ENCODE results near the gene GLI2. TPM values are rescaled to one million over a fixed set of nuclear protein-coding genes. Genes with fewer than 3 reads are reported as not detected.
A peak's percentile ranks its signal among the peaks of the same experiment; 100 is the strongest.

GLI2 gene
- 33.2 and 34.2 TPM in 2 replicates for total RNA-seq
- long read RNA-seq, partial matches to known transcripts = 0 of 9 reads
- long read RNA-seq, other reads (novel, unspliced or antisense) = 9 of 9 reads

DNA sequence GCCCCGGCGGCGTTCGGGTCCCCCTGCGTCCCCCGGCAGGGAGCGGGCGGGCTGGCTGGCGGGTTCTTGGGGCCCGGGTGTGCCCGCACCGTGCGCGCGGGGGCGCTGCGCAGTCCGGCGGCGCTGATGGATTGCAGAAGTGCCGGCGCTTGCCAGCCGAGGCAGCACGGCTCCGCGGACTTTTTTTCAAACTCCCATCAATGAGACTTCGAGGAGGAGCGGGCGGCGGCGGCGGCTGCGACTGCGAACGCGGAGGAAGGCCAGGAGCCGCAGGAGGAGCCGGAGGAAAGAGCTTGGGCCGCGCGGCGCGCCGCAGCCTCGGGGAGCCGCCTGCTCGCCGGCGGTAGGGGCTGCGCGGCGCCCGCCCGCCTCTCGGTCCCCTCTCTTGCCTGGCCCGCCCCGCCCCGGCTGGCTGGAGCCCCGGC lies at the start of gene GLI2:
Gene GLI2, plus strand, starts transcription at position 123 of the 425 bp plus-strand sequence. CDS start 61,453 bp downstream, outside the sequence.
- Mint-ChIP-seq H3K36me3 (ENCODE audit: unreplicated experiment) (no peaks in the 10 kb centered on the region), H3K4me1 (ENCODE audit: unreplicated experiment) (peaks cover 53% of the 10 kb centered on the region)

DNA sequence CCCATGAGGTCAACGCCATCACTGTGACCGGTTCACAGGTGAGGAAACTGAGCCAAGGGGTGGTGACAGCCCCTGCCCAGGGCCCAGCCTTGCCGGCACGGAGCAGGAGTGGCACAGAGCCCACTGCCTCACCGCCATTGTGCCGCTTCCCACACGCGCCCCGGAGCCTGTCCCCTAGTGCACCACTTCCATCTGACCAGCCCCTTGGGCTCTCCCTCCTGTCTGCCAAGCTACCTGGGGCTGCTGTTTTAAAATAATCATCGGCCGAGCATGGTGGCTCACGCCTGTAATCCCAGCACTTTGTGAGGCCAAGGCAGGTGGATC lies 49.7 kb upstream of the GLI2 start:
- no peak for DNase-seq (ENCODE audit: extremely low spot score, unreplicated experiment)
- Mint-ChIP-seq H3K4me1 (ENCODE audit: unreplicated experiment) (peaks cover 3% of the 10 kb centered on the region), H3K9me3 (ENCODE audit: unreplicated experiment) (no peaks in the 10 kb centered on the region), H3K27ac (ENCODE audit: unreplicated experiment) (no peak overlapping the region), H3K36me3 (ENCODE audit: unreplicated experiment) (no peaks in the 10 kb centered on the region), H3K27me3 (ENCODE audit: unreplicated experiment) (peaks cover 51% of the 10 kb centered on the region), H3K4me3 (ENCODE audit: unreplicated experiment) (no peak overlapping the region)
- TF ChIP-seq, protein P1, sequence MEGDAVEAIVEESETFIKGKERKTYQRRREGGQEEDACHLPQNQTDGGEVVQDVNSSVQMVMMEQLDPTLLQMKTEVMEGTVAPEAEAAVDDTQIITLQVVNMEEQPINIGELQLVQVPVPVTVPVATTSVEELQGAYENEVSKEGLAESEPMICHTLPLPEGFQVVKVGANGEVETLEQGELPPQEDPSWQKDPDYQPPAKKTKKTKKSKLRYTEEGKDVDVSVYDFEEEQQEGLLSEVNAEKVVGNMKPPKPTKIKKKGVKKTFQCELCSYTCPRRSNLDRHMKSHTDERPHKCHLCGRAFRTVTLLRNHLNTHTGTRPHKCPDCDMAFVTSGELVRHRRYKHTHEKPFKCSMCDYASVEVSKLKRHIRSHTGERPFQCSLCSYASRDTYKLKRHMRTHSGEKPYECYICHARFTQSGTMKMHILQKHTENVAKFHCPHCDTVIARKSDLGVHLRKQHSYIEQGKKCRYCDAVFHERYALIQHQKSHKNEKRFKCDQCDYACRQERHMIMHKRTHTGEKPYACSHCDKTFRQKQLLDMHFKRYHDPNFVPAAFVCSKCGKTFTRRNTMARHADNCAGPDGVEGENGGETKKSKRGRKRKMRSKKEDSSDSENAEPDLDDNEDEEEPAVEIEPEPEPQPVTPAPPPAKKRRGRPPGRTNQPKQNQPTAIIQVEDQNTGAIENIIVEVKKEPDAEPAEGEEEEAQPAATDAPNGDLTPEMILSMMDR (IDR thresholded peaks at IDR 0.05) = no peak

More for the DNA sequence above, at the start of gene GLI2:
- Mint-ChIP-seq H3K9me3 (ENCODE audit: unreplicated experiment) (no peaks in the 10 kb centered on the region), H3K27ac (ENCODE audit: unreplicated experiment) (peak within 1 kb of the TSS; percentile 93), H3K4me3 (ENCODE audit: unreplicated experiment) (peak within 1 kb of the TSS; percentile 91), H3K27me3 (ENCODE audit: unreplicated experiment) (no peaks in the 10 kb centered on the region)
- peak; percentile 95 for DNase-seq (ENCODE audit: extremely low spot score, unreplicated experiment)
- TF ChIP-seq, protein P1 (IDR thresholded peaks at IDR 0.05) = peak; percentile 92

DNA sequence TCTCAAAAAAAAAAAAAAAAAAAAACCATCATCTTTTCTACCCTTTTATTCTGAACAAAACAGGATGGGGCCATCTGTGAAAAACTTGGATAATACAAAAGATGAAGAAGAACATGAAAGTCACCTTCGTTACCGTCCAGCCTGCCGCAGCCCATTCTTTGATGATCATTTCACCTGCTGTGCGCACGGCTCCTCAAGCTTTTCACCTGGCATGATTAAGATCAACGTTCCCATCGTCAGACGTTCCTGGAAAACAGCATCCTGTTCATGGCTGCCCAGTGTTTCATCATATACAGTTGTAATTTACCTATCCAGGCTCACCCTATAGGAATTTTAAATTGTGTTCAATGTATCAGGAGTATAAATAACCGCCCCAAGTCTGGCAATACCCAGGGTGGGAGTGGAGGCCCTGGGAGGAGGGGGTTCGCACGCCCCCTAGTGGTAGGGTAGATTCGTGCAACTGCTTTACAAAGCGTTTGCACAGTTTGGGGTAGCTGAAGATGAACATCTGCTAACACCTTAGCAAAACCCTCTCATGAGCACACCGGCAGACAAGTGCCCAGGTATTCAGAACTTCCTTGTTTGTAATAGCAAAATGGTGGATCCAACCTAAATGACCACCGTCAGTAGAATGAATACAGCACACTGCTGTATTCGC lies 49.0 kb upstream of the GLI2 start:
- Mint-ChIP-seq H3K4me1 (ENCODE audit: unreplicated experiment) (peaks cover 3% of the 10 kb centered on the region), H3K27me3 (ENCODE audit: unreplicated experiment) (peaks cover 51% of the 10 kb centered on the region), H3K27ac (ENCODE audit: unreplicated experiment) (no peak overlapping the region), H3K9me3 (ENCODE audit: unreplicated experiment) (no peaks in the 10 kb centered on the region), H3K36me3 (ENCODE audit: unreplicated experiment) (no peaks in the 10 kb centered on the region), H3K4me3 (ENCODE audit: unreplicated experiment) (no peak overlapping the region)
- TF ChIP-seq, protein P1 (IDR thresholded peaks at IDR 0.05) = peak; percentile 43
- no peak for DNase-seq (ENCODE audit: extremely low spot score, unreplicated experiment)

DNA sequence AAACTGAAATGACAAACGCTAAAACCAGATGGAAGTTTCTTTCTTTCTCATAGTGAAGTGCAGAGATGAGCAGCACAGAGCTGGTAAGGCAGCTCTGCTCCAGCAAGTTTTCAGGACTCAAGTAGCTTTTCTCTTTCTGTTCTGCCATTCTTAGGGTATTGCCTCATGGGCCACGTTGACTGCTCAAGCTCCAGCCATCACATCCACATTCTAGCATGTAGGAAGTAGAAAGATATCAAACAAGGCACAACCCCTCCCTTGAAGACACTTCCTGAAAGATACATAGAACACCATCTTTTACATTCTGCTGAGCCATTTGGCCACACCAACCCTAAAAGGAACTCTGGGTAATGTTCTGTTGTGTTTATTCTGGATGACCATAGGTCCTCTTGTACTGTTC lies 48.5 kb upstream of the GLI2 start:
- Mint-ChIP-seq H3K9me3 (ENCODE audit: unreplicated experiment) (no peaks in the 10 kb centered on the region), H3K27ac (ENCODE audit: unreplicated experiment) (no peak overlapping the region), H3K27me3 (ENCODE audit: unreplicated experiment) (peaks cover 51% of the 10 kb centered on the region), H3K4me3 (ENCODE audit: unreplicated experiment) (no peak overlapping the region), H3K4me1 (ENCODE audit: unreplicated experiment) (peaks cover 3% of the 10 kb centered on the region), H3K36me3 (ENCODE audit: unreplicated experiment) (no peaks in the 10 kb centered on the region)
- no peak for DNase-seq (ENCODE audit: extremely low spot score, unreplicated experiment)
- TF ChIP-seq, protein P1 (IDR thresholded peaks at IDR 0.05) = no peak

DNA sequence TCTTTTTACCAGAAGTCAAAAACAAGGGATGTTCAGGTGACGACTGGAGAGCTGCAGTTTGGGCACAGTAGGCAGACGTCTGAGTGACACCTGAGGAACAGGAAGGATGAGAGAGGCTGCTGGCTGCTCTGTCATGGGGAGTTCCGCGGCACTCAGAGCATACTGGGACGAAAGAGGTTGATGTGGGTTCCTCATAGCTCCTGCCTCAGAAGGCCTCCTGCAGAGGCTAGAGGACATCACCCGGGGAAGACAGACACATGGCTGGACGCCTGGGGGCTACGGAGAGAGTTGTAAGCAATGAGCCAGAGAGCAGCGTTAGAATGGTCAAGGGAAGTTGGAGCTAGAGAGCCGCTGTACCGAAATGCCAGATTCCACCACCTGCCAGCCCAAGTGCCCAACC lies 45.1 kb upstream of the GLI2 start:
- Mint-ChIP-seq H3K9me3 (ENCODE audit: unreplicated experiment) (no peaks in the 10 kb centered on the region), H3K27ac (ENCODE audit: unreplicated experiment) (no peak overlapping the region), H3K36me3 (ENCODE audit: unreplicated experiment) (no peaks in the 10 kb centered on the region), H3K4me3 (ENCODE audit: unreplicated experiment) (no peak overlapping the region), H3K27me3 (ENCODE audit: unreplicated experiment) (peaks cover 54% of the 10 kb centered on the region), H3K4me1 (ENCODE audit: unreplicated experiment) (peaks cover 4% of the 10 kb centered on the region)
- no peak for DNase-seq (ENCODE audit: extremely low spot score, unreplicated experiment)
- TF ChIP-seq, protein P1 (IDR thresholded peaks at IDR 0.05) = no peak

Data from osteocyte (in vitro differentiated cells).